Activated CD8-positive, alpha-beta T cell treated with anti-CD3 and anti-CD28 coated beads for 36 hours (primary cell): ENCODE data around the gene TP73. TPM values are rescaled to one million over a fixed set of nuclear protein-coding genes. Genes with fewer than 3 reads are reported as not detected.

Source experiments
- ATAC-seq: fragments of 200-7000 bp; cut with Tn5 transposase; one replicate; pipeline ENCODE4 v1.10.0; 2021; ENCODE audit warnings: mild to moderate bottlenecking, moderate library complexity
- CTCF ChIA-PET: fragments of 350-600 bp; sonication (Branson Sonifier 250); formaldehyde crosslinking; loops from one replicate; lab custom pipeline; 2021; ENCODE audit warnings: antibody characterized with exemption; lab: Charles Lee
- POLR2A ChIA-PET: fragments of 350-600 bp; sonication (Branson Sonifier 250); formaldehyde crosslinking; loops from one replicate; lab custom pipeline; 2021; ENCODE audit warnings: antibody characterized with exemption; lab: Charles Lee
- DNase-seq: peaks from one replicate; pipeline ENCODE4 v3.0.0-alpha.2; 2020
- H3K27ac Mint-ChIP-seq: one replicate; pipeline ENCODE4 v1.8.0; 2021; ENCODE audit warnings: mild to moderate bottlenecking, mixed read lengths
- H3K27me3 Mint-ChIP-seq: one replicate; pipeline ENCODE4 v1.8.0; 2021; ENCODE audit warnings: mixed read lengths
- H3K36me3 Mint-ChIP-seq: one replicate; pipeline ENCODE4 v1.8.0; 2021; ENCODE audit warnings: low read depth, mixed read lengths
- H3K4me1 Mint-ChIP-seq: one replicate; pipeline ENCODE4 v1.8.0; 2021; ENCODE audit warnings: low read depth, mixed read lengths
- H3K4me3 Mint-ChIP-seq: one replicate; pipeline ENCODE4 v1.8.0; 2021; ENCODE audit warnings: mild to moderate bottlenecking, moderate library complexity, mixed read lengths
- H3K9me3 Mint-ChIP-seq: one replicate; pipeline ENCODE4 v1.8.0; 2021; ENCODE audit warnings: mixed read lengths
- intact Hi-C: fragments of 100-400 bp; cut with micrococcal nuclease; formaldehyde crosslinking; loops from one replicate; pipeline ENCODE4 v1.10.0; 2022
- total RNA-seq, 2 experiments: library from RNA; stranded (reverse); gene quantifications; one replicate each; pipeline ENCODE4 v1.2.3, GENCODE V29; 2021
- TF ChIP-seq, protein P1 (sequence below): fragments of 200-600 bp; IDR thresholded peaks from one replicate; pipeline ENCODE4 v1.8.0; 2022; ENCODE audit warnings: antibody characterized with exemption, mild to moderate bottlenecking

TP73 gene
- total RNA-seq, 2 experiments from 2014 or later, result 0.60 to 0.68 TPM

DNA sequence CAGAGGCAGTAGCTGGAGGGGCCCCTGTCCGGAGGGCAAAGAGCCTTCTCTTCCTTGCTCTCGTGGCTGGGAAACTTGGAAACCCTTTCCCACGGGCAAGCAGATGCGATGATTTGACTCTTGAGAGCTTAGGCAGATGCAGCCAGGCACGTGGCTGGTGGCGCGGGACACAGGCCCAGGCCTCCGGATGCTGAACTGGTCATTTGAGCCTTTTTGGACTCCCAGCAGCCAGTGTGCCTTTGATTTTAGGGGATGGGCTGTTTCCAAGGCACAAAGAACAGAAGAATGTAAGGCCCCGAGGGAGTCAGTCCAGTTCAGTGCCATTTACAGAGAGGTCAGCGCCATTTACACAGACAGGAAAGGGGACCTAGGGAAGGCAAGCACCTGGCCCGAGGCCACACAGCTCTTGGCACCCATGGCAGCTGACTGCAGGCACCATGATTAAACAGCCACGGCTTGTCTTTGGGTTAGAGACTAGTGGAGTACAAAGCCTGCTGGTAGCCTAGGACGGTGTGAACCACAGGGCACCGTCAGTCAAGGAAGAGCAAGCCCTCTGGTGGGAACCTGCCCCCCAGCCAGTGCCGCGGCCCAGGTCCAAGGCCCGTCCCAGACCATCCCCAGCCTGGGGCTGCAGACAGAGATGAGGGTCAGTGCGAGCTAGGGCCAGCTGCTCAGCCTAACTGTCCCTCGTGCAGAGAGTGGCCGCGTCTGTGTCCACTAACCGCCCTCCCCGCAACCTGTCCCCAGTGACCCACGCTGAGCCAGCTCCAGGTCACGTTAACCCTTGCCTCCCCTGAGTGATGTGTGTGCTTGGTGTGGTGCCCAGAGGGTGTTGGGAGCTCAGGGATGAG lies 79.5 kb downstream of the TP73 start:
- Mint-ChIP-seq H3K27me3 (no peaks in the 10 kb centered on the region), H3K9me3 (no peaks in the 10 kb centered on the region), H3K27ac (no peak overlapping the region), H3K4me3 (no peak overlapping the region), H3K4me1 (no peaks in the 10 kb centered on the region), H3K36me3 (no peaks in the 10 kb centered on the region)
- TF ChIP-seq, protein P1, sequence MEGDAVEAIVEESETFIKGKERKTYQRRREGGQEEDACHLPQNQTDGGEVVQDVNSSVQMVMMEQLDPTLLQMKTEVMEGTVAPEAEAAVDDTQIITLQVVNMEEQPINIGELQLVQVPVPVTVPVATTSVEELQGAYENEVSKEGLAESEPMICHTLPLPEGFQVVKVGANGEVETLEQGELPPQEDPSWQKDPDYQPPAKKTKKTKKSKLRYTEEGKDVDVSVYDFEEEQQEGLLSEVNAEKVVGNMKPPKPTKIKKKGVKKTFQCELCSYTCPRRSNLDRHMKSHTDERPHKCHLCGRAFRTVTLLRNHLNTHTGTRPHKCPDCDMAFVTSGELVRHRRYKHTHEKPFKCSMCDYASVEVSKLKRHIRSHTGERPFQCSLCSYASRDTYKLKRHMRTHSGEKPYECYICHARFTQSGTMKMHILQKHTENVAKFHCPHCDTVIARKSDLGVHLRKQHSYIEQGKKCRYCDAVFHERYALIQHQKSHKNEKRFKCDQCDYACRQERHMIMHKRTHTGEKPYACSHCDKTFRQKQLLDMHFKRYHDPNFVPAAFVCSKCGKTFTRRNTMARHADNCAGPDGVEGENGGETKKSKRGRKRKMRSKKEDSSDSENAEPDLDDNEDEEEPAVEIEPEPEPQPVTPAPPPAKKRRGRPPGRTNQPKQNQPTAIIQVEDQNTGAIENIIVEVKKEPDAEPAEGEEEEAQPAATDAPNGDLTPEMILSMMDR, result no peak
- DNase-seq, result no peak
- ChIA-PET POLR2A (no interaction called here), CTCF (no interaction called here)
- no peak for ATAC-seq
- intact Hi-C loops, result no loop called here

DNA sequence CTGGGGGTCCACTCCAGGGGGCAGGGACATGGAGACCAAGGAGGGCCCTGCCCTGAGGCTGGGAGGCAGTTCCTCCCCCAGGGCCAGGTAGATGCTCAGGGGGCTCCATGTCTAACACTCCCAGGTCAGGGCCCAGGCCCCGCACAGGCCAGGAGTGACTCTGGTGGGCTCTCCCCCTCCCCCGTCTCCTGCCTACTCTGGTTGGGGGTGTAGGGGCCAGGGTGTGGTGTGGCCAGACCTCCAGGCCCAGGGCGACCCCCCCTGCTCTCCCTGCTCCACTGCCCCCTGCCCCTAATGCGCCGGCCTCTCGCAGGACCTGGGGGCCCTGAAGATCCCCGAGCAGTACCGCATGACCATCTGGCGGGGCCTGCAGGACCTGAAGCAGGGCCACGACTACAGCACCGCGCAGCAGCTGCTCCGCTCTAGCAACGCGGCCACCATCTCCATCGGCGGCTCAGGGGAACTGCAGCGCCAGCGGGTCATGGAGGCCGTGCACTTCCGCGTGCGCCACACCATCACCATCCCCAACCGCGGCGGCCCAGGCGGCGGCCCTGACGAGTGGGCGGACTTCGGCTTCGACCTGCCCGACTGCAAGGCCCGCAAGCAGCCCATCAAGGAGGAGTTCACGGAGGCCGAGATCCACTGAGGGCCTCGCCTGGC lies 80.2 kb downstream of the TP73 start:
- CTCF ChIA-PET, result no interaction called here

DNA sequence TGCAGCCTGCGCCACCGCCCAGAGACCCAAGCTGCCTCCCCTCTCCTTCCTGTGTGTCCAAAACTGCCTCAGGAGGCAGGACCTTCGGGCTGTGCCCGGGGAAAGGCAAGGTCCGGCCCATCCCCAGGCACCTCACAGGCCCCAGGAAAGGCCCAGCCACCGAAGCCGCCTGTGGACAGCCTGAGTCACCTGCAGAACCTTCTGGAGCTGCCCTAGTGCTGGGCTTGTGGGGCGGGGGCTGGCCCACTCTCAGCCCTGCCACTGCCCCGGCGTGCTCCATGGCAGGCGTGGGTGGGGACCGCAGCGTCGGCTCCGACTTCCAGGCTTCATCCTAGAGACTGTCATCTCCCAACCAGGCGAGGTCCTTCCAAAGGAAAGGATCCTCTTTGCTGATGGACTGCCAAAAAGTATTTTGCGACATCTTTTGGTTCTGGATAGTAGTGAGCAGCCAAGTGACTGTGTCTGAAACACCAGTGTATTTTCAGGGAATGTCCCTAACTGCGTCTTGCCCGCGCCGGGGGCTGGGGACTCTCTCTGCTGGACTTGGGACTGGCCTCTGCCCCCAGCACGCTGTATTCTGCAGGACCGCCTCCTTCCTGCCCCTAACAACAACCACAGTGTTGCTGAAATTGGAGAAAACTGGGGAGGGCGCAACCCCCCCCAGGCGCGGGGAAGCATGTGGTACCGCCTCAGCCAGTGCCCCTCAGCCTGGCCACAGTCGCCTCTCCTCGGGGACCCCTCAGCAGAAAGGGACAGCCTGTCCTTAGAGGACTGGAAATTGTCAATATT lies 81.0 kb downstream of the TP73 start:
- no peaks in the 10 kb centered on the region for H3K27me3 Mint-ChIP-seq
- TF ChIP-seq, protein P1, result no peak
- H3K4me1 Mint-ChIP-seq, result no peaks in the 10 kb centered on the region
- DNase-seq, result no peak
- no peak for ATAC-seq
- POLR2A ChIA-PET, result no interaction called here
- H3K9me3 Mint-ChIP-seq, result no peaks in the 10 kb centered on the region
- no peak overlapping the region for H3K27ac Mint-ChIP-seq
- peaks cover 2% of the 10 kb centered on the region for H3K36me3 Mint-ChIP-seq
- CTCF ChIA-PET, result interaction anchor here (0.7 kb wide), 1 partner anchor 9 kb away, joined by 3 read pairs; no protein-coding TSS in a partner anchor
- intact Hi-C loops, result no loop called here
- H3K4me3 Mint-ChIP-seq, result no peak overlapping the region

More for the DNA sequence above, 80.2 kb downstream of the TP73 start:
- no peaks in the 10 kb centered on the region for H3K4me1 Mint-ChIP-seq
- intact Hi-C loops, result no loop called here
- H3K36me3 Mint-ChIP-seq, result peaks cover 2% of the 10 kb centered on the region
- ATAC-seq (peak; percentile 30), DNase-seq (peak; percentile 9)
- POLR2A ChIA-PET, result no interaction called here
- no peaks in the 10 kb centered on the region for H3K27me3 Mint-ChIP-seq
- TF ChIP-seq, protein P1, result no peak
- H3K27ac Mint-ChIP-seq, result no peak overlapping the region
- no peaks in the 10 kb centered on the region for H3K9me3 Mint-ChIP-seq
- H3K4me3 Mint-ChIP-seq, result no peak overlapping the region

DNA sequence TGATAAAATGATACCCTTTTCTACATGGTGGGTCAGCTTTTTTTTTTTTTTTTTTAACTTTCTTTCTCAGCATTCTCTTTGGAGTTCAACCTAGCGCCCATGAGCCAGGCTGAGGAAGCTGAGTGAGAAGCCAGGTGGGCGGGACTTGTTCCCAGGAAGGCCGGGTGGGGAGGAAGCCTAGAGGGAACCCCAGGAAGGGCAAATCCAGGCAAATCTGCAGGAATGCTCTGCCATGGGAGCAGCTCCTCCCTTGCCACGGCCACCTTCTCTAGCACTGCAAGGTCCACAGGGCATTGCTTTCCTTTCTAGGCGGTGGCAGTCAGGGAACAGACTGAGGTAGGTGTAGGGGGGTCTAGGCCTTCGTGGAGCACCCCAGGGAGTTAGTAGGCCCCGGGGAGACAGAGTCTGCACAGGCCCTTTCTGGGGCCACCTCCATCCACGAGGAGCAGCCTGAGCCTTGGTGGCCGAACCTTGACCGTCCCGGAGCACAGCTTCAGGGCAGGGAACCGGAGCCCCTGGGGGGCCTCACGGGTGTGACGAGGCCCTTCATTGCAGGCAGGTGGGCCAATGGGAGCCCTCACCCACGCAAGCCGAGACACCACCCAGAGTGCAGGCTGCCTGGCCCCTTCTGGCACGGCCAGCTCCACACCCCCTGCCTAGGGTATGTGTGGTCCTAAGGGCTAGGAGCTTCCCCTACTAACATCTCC lies 81.7 kb downstream of the TP73 start:
- Mint-ChIP-seq H3K27me3 (no peaks in the 10 kb centered on the region), H3K4me1 (no peaks in the 10 kb centered on the region), H3K9me3 (no peaks in the 10 kb centered on the region), H3K27ac (no peak overlapping the region), H3K4me3 (no peak overlapping the region), H3K36me3 (peaks cover 2% of the 10 kb centered on the region)
- no peak for DNase-seq
- no peak for ATAC-seq
- intact Hi-C loops, result no loop called here
- CTCF ChIA-PET, result interaction anchor here (0.7 kb wide), 1 partner anchor 10 kb away, joined by 3 read pairs; no protein-coding TSS in a partner anchor
- POLR2A ChIA-PET, result no interaction called here
- TF ChIP-seq, protein P1, result no peak
